Measurements from ENCODE around the gene ACBD4.

GRCh38 chr17:45108051-45108450 is 27.4 kb upstream of the ACBD4 start:
- TF ChIP-seq POLR2AphosphoS5 (IDR thresholded peaks at IDR 0.05; ENCODE audit: low read depth, low read length): no peak
- no peak for TF ChIP-seq CTCF (IDR thresholded peaks at IDR 0.05)
- no peak for TF ChIP-seq SIN3A (IDR thresholded peaks at IDR 0.05; ENCODE audit: borderline replicate concordance, low read depth, low read length)
- no peak for TF ChIP-seq RAD21 (IDR thresholded peaks at IDR 0.05; ENCODE audit: low read length)
- TF ChIP-seq USF2 (IDR thresholded peaks at IDR 0.05; ENCODE audit: borderline replicate concordance, low read depth, low read length): no peak
- TF ChIP-seq JUND (IDR thresholded peaks at IDR 0.05): no peak
- TF ChIP-seq SMC3 (IDR thresholded peaks at IDR 0.05; ENCODE audit: low read depth, low read length): no peak
- no peak for TF ChIP-seq MEF2A (IDR thresholded peaks at IDR 0.05; ENCODE audit: borderline replicate concordance, low read depth)
- TF ChIP-seq TEAD4 (IDR thresholded peaks at IDR 0.05; ENCODE audit: borderline replicate concordance, insufficient read depth): no peak
- TF ChIP-seq CHD2 (IDR thresholded peaks at IDR 0.05; ENCODE audit: low read length, partially characterized antibody): no peak
- TF ChIP-seq, protein P1, sequence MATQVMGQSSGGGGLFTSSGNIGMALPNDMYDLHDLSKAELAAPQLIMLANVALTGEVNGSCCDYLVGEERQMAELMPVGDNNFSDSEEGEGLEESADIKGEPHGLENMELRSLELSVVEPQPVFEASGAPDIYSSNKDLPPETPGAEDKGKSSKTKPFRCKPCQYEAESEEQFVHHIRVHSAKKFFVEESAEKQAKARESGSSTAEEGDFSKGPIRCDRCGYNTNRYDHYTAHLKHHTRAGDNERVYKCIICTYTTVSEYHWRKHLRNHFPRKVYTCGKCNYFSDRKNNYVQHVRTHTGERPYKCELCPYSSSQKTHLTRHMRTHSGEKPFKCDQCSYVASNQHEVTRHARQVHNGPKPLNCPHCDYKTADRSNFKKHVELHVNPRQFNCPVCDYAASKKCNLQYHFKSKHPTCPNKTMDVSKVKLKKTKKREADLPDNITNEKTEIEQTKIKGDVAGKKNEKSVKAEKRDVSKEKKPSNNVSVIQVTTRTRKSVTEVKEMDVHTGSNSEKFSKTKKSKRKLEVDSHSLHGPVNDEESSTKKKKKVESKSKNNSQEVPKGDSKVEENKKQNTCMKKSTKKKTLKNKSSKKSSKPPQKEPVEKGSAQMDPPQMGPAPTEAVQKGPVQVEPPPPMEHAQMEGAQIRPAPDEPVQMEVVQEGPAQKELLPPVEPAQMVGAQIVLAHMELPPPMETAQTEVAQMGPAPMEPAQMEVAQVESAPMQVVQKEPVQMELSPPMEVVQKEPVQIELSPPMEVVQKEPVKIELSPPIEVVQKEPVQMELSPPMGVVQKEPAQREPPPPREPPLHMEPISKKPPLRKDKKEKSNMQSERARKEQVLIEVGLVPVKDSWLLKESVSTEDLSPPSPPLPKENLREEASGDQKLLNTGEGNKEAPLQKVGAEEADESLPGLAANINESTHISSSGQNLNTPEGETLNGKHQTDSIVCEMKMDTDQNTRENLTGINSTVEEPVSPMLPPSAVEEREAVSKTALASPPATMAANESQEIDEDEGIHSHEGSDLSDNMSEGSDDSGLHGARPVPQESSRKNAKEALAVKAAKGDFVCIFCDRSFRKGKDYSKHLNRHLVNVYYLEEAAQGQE (IDR thresholded peaks at IDR 0.05; ENCODE audit: low read depth, low read length): no peak
- TF ChIP-seq FOSL2 (IDR thresholded peaks at IDR 0.05; ENCODE audit: borderline replicate concordance, low read depth): no peak
- no peak for TF ChIP-seq TAF1 (IDR thresholded peaks at IDR 0.05; ENCODE audit: borderline replicate concordance, low read depth, low read length)

All from SK-N-SH (cell line).